ENCODE results near the gene OR2L3. TPM values are rescaled to one million over a fixed set of nuclear protein-coding genes. Genes with fewer than 3 reads are reported as not detected.
"Not testable (repeated sequence)": the region's sequence is repeated elsewhere in the genome, so short reads cannot be mapped to it uniquely, and the experiment has no call there.

Gene OR2L3
- not detected for total RNA-seq
- long read RNA-seq: 0 reads

GRCh38 chr1:248046536-248046935, at the start of gene OR2L3:
Gene OR2L3 (plus strand): TSS chr1:248046836. CDS start chr1:248060682, 13,846 bp downstream.
- DNase-seq (ENCODE audit: missing footprints) (no peak), ATAC-seq (no peak)
- intact Hi-C loops (cut with DNase I): no loop called here

- intact Hi-C loops (cut with DNase I): no loop called here
- no peak for ATAC-seq
Measured at GRCh38 chr1:247998811-247999210, 47.8 kb upstream of the OR2L3 start.

GRCh38 chr1:248000169-248000568, 46.5 kb upstream of the OR2L3 start:
- no peak for ATAC-seq
- DNase-seq (ENCODE audit: missing footprints): no peak
- intact Hi-C loops (cut with DNase I): no loop called here

More at GRCh38 chr1:247998811-247999210, 47.8 kb upstream of the OR2L3 start:
- no peak for DNase-seq (ENCODE audit: missing footprints)

- intact Hi-C loops (cut with DNase I): no loop called here
- no peak for ATAC-seq
- DNase-seq (ENCODE audit: missing footprints): no peak
Measured at GRCh38 chr1:248007778-248008177, 38.9 kb upstream of the OR2L3 start.

GRCh38 chr1:248009681-248010080, 37.0 kb upstream of the OR2L3 start:
- DNase-seq (ENCODE audit: missing footprints) (no peak), ATAC-seq (no peak)
- intact Hi-C loops (cut with DNase I): no loop called here

GRCh38 chr1:248013229-248013710, 33.4 kb upstream of the OR2L3 start, which contains the start of gene OR2L5:
Gene OR2L5 (plus strand): TSS chr1:248013660. CDS start chr1:248021948, 8,288 bp downstream.
- no peak for ATAC-seq
- intact Hi-C loops (cut with DNase I): no loop called here

GRCh38 chr1:248015803-248016202, 30.8 kb upstream of the OR2L3 start:
- intact Hi-C loops (cut with DNase I): no loop called here
- ATAC-seq (no peak), DNase-seq (ENCODE audit: missing footprints) (no peak)

More at GRCh38 chr1:248013229-248013710, 33.4 kb upstream of the OR2L3 start, which contains the start of gene OR2L5:
- no peak for DNase-seq (ENCODE audit: missing footprints)

- DNase-seq (ENCODE audit: missing footprints) (no peak), ATAC-seq (no peak)
- intact Hi-C loops (cut with DNase I): no loop called here
Measured at GRCh38 chr1:248029770-248030169, 16.9 kb upstream of the OR2L3 start, which contains the start of gene OR2L2. Gene OR2L2 (plus strand): TSS chr1:248030070. CDS start chr1:248038268, 8,198 bp downstream.

GRCh38 chr1:248045209-248045608, 1.4 kb upstream of the OR2L3 start:
- ATAC-seq: no peak
- intact Hi-C loops (cut with DNase I): no loop called here
- no peak for DNase-seq (ENCODE audit: missing footprints)

GRCh38 chr1:248047008-248047407, 372 bp downstream of the OR2L3 start:
- DNase-seq (ENCODE audit: missing footprints) (no peak), ATAC-seq (no peak)
- intact Hi-C loops (cut with DNase I): no loop called here

GRCh38 chr1:248054671-248055070, 8.0 kb downstream of the OR2L3 start:
- ATAC-seq (no peak), DNase-seq (ENCODE audit: missing footprints) (no peak)
- intact Hi-C loops (cut with DNase I): no loop called here

- ATAC-seq (no peak), DNase-seq (ENCODE audit: missing footprints) (no peak)
- intact Hi-C loops (cut with DNase I): no loop called here
Measured at GRCh38 chr1:248055261-248055660, 8.6 kb downstream of the OR2L3 start.

- intact Hi-C loops (cut with DNase I): no loop called here
- DNase-seq (ENCODE audit: missing footprints): no peak
- ATAC-seq: no peak
Measured at GRCh38 chr1:248065071-248065470, 18.4 kb downstream of the OR2L3 start.

- intact Hi-C loops (cut with DNase I): no loop called here
- no peak for ATAC-seq
Measured at GRCh38 chr1:248065604-248066003, 19.0 kb downstream of the OR2L3 start.

GRCh38 chr1:248083864-248084263, 37.2 kb downstream of the OR2L3 start:
- ATAC-seq; DNase-seq (ENCODE audit: missing footprints); intact Hi-C loops (cut with DNase I): not testable (repeated sequence)

More at GRCh38 chr1:248065604-248066003, 19.0 kb downstream of the OR2L3 start:
- DNase-seq (ENCODE audit: missing footprints): no peak

- no peak for DNase-seq (ENCODE audit: missing footprints)
- no peak for ATAC-seq
- intact Hi-C loops (cut with DNase I): no loop called here
Measured at GRCh38 chr1:248094884-248095283, 48.2 kb downstream of the OR2L3 start, which contains the start of gene OR2L13. Gene OR2L13 (plus strand): TSS chr1:248095184. CDS start chr1:248099376, 4,192 bp downstream.

- no peak for ATAC-seq
- intact Hi-C loops (cut with DNase I): no loop called here
- no peak for DNase-seq (ENCODE audit: missing footprints)
Measured at GRCh38 chr1:248098529-248098928, 51.9 kb downstream of the OR2L3 start.

GRCh38 chr1:248102847-248103246, 56.2 kb downstream of the OR2L3 start:
- intact Hi-C loops (cut with DNase I): no loop called here
- ATAC-seq (no peak), DNase-seq (ENCODE audit: missing footprints) (no peak)

GRCh38 chr1:248111157-248111556, 64.5 kb downstream of the OR2L3 start:
- DNase-seq (ENCODE audit: missing footprints) (no peak), ATAC-seq (no peak)
- intact Hi-C loops (cut with DNase I): no loop called here

Measured in Right ventricle myocardium inferior (tissue), 1 donor.